COR-L47 (cell line): ENCODE measurements around the gene IQCM.

Source experiments
- DNase-seq: peaks from one replicate; lab custom pipeline; 2025; lab: John Stamatoyannopoulos, UW

Gene IQCM

DNA sequence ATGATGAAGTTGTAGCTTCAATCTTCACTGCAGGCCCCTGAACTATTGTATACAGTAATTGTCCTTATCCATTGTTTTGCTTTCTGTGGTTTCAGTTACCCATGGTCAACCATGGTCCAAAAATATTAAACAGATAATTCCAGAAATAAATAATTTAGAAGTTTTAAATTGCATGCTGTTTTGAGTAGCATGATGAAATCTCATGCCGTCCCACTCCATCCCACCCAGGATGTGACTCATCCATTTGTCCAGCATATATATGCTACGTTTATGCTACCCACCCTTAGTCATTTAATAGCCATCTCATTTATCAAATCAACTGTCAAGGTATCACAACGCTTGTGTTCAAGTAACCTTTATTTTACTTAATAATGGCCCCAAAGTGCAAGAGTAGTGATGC lies 34.5 kb downstream of the IQCM start:
- DNase-seq = no peak

DNA sequence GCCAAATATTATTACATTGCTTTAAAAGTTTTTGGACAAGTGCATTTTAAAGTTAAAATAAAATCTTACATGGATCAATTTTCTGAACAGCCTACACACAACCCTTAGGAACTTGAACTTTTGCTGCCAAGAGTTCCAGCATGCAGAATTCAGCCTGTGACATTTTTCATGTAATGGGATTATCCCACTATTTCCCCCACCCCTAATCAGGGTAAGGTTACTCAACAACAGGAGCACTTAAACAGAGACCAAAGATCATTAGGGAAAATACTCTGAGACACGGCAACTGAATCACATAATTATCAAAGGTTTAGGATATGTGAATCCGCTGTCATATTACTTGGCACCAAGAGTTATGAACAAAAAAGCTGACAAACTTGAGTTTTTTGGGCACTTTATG lies 47.2 kb downstream of the IQCM start:
- DNase-seq = no peak

DNA sequence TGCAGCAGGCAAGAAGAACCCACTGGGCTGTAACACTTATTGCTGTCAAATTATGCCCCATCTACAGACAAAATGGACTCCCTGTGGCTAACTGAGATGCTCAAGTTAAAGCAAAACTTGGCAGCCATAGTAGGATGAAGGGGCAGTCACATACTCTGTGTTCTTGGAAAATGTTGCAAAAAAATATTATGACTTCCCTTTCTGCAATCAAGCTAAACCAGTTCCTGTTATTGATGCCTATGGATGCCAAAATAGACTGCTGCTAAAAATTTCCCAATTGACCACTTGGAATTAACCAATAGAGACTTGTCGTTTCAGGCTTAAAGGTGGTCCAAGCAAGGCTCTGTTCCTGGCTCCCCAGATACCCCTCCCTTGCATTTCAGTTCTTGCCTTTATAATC lies 49.5 kb downstream of the IQCM start:
- DNase-seq = no peak

DNA sequence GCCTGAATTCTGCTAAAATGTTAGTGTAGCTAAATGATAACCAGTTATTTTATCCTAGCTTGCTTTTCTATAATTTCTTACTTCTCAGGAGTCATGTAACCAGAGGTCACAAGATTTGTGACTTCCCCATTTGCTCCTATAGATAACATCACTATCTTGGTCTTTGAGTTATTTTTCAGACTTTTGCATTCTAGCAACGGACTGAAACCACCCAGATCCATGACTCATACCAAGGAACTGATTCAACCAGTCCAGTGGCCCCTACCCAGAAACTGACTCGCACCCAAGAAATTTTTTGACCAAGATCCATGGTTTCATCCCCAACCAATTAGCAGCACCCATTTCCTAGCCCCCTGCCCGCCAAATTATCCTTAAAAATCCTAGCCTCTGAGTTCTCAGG lies 50.0 kb downstream of the IQCM start:
- no peak for DNase-seq

DNA sequence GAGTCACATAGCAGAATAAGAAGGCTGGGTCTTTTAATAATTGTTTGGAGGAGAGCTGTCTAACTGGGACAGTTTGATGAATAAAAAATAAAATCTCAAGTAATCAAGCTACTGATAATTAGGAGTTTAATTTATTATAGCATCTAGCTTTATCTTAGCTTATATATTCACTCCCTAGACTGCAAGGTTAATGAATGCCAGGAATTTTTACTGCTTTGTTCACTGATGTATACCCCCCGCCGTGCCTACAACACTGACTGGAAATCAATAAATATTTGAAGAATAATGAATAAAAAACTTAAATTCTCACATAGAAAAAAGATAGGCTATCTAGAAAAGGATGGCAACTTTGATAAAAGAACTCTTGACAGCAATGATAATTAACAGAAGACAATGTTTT lies 59.7 kb downstream of the IQCM start:
- no peak for DNase-seq

DNA sequence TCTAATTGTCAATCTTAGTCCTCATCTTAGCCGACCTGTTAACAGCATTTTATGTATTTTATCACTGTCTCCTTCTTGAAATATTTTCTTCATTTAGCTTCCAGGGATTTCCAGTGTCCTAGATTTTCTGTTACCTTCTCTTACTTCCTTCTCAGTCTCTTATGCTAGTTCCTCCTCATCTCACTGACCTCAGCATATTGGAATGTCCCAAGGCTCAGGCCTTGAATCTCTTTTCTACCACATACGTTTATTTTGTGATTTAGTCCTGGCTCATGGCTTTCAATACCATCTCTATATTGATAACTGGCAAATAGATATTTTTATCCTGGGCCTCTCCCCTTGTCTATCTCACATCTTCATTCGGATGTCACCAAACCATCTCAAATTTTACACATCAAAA lies 61.1 kb downstream of the IQCM start:
- DNase-seq = no peak

DNA sequence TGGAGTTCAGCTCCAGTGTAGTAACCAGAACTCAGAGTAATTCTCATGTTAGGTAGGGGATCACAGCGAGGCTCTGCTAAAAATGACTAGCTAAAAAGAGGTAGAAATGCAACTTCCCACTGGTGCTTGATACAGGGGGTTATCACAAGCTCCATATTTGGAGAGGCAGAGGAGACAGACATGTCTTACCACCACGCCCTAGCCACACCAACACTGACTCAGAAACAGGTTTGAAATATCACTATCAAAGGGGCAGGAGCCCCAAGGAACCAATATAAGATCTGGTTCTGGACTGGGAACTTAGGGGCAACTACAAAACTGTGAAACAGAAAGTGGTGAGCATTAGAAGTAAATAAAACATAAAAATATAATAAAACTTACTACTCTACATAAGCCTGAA lies 62.9 kb downstream of the IQCM start:
- no peak for DNase-seq

DNA sequence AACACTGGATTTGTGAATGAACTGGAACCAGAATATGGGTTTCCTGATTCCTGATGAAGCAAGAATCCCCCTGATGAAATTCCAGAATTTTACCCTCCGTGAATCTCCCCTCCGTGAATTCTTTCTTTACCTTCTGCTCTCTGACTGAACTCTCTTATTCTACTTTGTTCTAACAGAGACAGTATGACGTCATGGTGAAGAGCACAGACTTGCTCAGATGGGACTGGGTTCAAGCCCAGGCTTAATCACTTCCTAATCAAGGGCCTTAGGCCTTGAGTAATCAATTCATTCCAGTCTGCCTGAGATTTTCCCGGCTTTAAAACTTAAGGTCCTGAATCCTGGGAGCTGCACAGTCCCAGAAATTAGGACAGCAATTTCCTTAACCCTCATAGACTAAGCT lies 64.5 kb downstream of the IQCM start:
- no peak for DNase-seq

DNA sequence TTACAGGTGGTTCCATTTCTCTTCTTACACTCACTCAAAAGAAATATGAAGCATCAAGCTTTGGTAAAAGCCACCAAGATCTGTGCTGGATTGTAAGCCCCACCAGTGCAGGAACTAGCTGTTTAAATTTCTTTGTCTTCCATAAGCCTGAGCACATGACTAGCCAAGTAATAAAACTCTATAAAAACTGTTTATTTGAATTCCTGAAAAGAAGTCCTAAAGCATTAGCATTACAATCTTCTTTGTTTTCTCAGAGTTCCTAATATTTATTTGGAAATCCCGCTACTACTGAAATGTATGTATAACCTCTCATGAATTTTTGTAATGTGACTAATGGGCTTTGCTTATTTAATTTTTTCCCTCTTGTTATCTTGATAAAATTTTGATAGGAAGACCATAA lies 65.9 kb downstream of the IQCM start:
- DNase-seq = no peak

DNA sequence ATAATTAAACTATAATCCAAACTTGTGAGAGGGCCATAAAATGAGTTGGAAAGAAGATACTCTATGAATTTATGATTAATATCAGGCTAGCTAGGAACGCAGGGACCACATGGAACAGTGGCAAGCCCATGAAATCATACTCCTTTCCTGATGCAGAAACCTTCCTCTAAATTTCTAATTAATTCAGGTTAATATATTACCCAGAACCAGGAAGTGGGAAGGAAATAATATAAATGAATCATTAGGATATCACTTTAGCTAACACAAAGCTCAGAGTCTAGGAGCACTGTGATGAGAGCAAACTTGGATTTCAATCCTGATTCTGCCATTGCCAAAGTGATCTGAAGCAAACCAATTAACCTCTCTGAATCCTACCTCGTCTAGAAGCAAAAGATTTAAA lies 68.0 kb downstream of the IQCM start:
- DNase-seq = no peak

DNA sequence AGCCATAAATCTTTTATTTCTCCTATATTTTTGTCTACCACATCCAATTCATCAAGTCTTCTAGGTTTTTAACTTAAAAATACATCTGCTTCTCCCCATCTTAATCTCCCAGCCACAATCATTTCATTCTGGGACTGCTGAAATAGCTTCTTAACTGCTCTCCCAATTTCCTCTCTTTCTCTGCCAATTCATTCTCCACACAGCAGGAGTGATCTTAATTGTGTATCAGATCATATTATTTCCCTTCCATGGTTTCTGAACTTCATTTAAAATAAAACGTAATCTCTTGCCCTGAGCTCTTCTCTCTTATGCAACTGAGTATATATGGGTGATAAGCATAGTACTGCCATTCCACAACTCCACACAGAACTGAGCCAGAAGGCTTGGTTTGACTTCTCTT lies 69.4 kb downstream of the IQCM start:
- no peak for DNase-seq

DNA sequence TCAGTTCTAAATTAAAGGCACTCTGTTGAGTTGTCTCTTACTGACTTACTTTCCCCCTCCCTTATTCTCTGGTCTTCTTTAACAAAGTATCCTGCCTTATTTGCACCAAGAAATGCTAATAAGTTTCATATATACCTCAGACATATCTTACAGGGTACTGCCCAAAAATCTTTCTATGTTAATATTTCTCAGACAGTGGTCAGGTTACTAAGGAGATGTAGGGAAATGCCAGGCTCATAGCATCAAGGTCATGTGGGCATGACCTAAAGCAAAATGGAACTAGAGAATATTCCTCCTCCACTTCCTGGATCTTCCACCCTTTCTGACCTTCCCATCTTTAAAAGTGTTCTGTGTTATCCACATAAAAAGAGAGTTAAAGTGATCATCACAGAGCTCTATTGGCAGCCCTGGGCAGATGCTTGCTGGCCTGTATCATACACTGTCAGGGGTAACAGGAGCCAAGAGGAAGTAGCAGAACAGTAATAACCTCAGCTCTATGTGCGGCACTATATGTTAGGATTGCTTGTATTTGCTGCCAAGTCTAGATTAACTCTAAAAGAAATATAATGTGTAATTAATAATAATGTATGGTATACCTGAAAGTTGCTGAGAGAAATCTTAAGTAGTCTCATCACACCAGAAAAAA lies 74.3 kb downstream of the IQCM start:
- no peak for DNase-seq

DNA sequence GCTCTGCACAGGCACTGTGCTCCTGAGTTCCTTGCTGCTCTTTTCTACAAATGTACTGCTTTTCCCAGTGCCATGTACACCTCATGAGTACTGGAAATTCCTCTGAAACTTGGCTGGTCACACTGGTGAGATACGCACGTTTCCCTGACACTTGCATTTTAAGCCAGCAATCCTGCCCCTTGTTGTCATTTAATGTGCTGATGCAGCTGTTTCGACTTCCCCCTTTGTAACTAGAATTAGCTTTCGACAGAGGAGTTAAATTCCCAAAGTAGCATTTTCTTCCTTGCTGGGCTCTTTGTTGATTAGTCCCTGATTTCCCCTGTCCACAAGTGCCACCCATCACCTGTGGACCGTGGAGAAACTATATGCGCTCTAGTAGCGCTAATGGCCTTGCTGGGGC lies 77.5 kb downstream of the IQCM start:
- DNase-seq = no peak

DNA sequence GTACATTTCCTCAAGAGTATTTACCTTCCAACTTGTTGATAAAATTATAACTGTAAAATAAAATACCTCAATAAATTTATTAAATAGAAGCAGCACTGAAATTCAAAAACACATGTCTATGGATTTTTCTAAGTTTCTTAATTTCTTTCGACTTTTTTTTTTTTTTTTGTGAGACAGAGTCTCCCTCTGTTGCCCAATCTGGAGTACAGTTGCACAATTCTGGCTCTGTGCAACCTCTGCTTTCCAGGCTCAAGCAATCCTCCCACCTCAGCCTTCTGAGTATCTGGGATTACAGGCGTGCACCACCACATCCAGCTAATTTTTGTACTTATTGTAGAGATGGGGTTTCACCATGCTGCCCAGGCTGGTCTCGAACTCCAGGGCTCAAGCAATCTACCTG lies 79.8 kb downstream of the IQCM start:
- DNase-seq = no peak

DNA sequence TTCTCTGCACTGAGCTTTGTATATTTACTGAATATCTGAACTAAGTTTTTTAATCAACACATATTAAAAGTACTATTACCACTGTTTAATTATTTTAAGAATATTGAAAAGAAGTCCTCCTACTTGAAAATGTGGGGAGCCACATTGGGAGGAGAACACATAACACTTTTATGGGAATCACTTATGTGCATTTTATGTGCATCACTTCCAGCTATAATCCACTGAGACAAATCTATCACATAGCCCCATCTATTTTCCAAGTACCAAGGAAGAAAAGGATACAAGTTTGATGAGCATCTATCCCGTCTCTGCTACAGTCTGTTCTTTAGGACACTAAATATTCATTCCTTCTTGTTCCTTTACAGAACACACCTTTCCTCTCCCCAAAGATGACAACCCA lies 87.2 kb downstream of the IQCM start:
- DNase-seq = no peak

DNA sequence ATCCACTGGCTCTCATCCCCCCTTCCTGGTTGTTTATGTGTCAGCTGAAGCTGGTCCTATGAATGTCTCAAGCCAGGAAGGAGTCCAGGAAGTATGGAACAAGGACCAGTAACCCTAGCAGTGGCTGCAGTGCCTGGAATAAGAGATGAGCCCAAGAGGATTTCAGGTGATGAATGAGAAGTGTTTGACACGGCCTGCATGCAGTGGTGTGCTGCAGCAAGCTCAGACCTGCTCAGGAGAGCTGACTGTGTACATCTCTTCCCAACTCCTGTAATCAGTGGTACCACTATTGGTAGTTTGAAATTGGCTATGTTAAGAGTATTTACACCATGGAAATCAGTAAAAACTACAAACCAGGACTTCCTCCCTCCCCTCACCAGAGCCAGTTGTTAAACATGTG lies 88.0 kb downstream of the IQCM start:
- DNase-seq = no peak

DNA sequence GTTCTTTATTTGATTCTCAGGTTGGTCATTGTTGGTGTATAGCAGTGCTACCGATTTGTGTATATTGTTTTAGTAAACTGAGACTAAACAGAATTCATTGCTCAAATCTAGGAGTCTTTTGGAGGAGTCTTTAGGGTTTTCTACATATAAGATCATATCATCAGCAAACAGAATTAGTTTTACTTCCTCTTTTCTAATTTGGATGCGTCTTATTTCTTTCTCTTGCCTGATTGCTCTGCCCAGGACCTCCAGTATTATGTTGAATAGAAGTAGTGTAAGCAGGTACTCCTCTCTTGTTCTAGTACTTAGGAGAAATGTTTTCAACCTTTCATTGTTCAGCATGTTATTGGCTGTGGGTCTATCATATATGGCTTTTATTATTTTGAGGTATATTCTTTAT lies 92.6 kb downstream of the IQCM start:
- no peak for DNase-seq

DNA sequence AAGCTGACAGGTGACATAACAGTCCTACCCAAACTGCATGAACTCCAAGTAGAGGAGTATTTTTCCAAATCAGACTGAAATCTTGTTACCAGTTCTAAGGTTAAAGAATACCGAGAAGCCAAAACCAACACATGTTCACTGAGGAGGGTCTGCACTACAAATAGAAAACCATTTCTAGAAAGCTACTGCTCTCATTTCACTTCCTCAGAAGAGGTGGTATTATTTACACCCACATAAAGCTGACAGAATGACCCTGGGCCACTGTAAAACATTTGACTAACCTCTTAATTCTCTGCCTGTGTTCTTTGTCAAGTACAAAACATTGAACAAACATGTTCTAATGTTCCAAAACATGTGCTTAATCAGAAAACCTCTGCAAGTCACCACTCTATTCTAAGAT lies 95.8 kb downstream of the IQCM start:
- DNase-seq = no peak

DNA sequence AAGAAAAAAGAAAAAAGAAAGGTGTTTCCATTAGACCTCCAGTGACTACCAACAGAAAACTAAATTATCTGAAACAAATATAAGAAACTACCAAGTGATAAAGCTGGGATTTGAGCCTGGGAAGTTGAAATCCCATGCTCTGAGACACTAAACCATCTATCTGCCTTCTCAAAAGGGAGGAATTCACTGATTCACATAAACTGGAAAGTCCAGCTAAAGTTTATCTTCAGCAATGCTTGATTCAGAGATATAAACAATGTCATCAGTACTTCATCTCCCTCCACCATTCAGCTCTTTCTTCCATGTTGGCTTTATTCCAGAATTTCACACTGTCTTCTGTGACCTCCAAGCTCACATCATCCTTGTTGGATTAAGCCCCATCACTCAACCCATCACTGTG lies 96.3 kb downstream of the IQCM start:
- no peak for DNase-seq

DNA sequence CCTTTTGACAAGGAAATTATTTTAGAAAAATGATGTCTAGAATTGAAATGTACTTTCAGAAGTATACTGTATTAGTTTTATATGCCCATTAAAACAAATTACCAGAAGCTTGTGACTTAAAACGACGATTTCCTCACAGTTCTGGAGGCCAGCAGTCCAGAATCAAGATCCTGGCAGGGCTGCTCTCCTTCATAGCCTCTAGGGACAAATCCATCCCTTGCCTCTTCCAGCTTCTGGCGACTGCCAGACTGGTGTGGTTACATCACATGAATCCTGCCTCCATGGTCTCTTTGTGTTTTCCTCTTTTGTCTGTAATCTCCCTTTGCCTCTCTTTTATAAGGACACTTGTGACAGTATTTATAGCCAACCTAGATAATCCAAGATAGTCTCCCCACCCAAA lies 97.1 kb downstream of the IQCM start:
- DNase-seq = no peak

DNA sequence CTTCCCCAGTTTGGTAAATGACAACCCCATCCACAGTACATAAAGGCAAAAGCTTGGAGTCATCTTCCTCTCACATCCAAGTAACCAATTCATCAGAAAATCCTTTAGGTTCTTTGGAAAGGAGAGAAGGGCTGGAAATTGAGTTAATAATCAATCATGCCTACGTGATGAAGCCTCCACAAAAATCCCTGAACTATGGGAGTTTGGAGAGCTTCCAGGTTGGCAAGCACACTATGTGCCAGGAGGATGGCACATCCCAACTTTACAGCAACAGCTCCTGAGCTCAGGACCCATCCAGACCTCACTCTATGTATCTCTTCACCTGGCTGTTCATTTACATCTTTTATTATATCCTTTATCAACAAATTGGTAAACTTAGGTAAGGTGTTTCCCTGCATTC lies 98.9 kb downstream of the IQCM start:
- no peak for DNase-seq

DNA sequence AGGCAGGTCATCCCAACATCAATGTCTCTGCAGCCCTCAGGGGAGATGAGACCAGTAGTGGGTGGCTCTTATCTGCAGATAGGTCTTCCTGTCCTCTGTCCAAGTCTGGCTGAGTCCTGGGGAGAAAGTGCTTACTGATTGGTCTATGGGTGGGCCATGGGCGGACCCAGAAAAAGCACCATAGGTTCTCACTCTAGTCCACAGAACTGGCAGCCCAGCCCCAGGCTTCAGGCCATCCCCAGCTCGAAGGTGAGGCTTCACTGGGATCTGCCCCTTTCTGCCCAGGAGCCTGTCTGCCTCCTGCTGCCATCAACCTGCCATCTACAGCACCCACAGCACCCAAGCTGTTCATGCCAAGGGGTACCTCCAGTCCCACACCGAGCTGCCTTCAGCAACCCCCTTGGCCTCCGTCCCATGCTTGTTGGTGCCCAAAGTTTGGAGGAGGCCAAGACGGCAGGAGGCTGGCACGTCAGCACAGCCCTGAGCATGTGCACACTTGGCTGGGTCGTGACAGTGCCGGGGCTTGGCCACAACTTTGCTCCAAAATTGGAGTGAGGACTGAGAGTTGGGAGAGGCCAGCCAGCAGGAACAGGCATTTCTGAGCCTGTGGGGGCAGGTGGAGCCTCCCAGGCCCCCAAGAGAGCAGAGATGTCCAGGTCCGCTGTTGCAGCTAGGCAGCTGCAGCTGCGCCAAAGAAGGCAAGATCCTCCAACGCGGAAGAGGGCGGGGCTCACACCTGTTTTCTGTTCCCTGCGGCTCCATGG lies 99.6 kb downstream of the IQCM start:
- DNase-seq = no peak

DNA sequence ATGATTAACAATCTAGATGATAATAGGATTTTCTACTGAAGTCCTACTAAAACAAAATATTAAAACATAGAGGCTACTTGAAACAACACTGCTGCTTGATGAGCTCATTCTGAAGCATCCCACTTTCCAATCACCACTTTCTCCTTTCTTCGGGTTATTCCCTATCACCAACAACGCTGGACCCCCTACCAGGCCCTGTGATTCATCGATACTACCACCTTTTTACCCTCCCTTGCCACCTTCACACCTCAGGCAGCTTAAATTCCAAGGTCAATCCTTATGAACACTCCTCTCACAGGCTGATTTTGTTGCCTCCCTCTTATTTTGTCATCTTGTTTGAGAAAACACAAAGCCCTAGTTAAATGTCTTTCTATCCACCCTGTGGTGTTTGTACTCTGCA lies 102.6 kb downstream of the IQCM start:
- DNase-seq = no peak
